ENCODE measurements around the gene SLC39A11. TPM values are rescaled to one million over a fixed set of nuclear protein-coding genes. Genes with fewer than 3 reads are reported as not detected.

The SLC39A11 gene
- total RNA-seq, 2 experiments from 2014 or later = 9.7 to 12.2 TPM

GRCh38 chr17:72609501-72609900 lies 483.0 kb downstream of the SLC39A11 start:
- Mint-ChIP-seq H3K27me3 (peaks cover 25% of the 10 kb centered on the region), H3K4me1 (ENCODE audit: low read depth) (no peaks in the 10 kb centered on the region), H3K27ac (no peak overlapping the region), H3K4me3 (no peak overlapping the region), H3K9me3 (peaks cover 9% of the 10 kb centered on the region), H3K36me3 (ENCODE audit: low read depth) (no peaks in the 10 kb centered on the region)
- Histone ChIP-seq H3K4me3 (ENCODE audit: low read length) (no peak overlapping the region), H3K9me3 (ENCODE audit: control insufficient read depth in 1 of 2, insufficient read depth in 1 of 2, low read length in 2 of 2) (peaks cover 3 to 6% of the 10 kb centered on the region in 2 experiments), H3K4me1 (ENCODE audit: insufficient read depth, low read length) (no peaks in the 10 kb centered on the region), H3K27ac (ENCODE audit: low read depth in 1 of 2, low read length in 2 of 2) (no peak overlapping the region), H3K27me3 (ENCODE audit: control insufficient read depth in 1 of 2, insufficient read depth in 2 of 2, low read length in 2 of 2) (no peaks in the 10 kb centered on the region), H3K36me3 (ENCODE audit: insufficient read depth, low read length) (no peaks in the 10 kb centered on the region)
- intact Hi-C loops (cut with DNase I, micrococcal nuclease) = no loop called here
- no peak for DNase-seq
- no peak for ATAC-seq (ENCODE audit: poor library complexity)
- ChIA-PET POLR2A (no interaction called here), CTCF (no interaction called here)
- no peak for TF ChIP-seq CTCF (IDR thresholded peaks at IDR 0.05)

GRCh38 chr17:72608436-72608835 lies 484.1 kb downstream of the SLC39A11 start:
- no peaks in the 10 kb centered on the region for H3K27me3 ChIP-seq (ENCODE audit: control insufficient read depth in 1 of 2, insufficient read depth in 2 of 2, low read length in 2 of 2)
- no peaks in the 10 kb centered on the region for H3K36me3 ChIP-seq (ENCODE audit: insufficient read depth, low read length)
- H3K36me3 Mint-ChIP-seq (ENCODE audit: low read depth) = no peaks in the 10 kb centered on the region
- ATAC-seq (ENCODE audit: poor library complexity) = no peak
- H3K4me1 Mint-ChIP-seq (ENCODE audit: low read depth) = no peaks in the 10 kb centered on the region
- peaks cover 9% of the 10 kb centered on the region for H3K9me3 Mint-ChIP-seq
- no peak for TF ChIP-seq CTCF (IDR thresholded peaks at IDR 0.05)
- intact Hi-C loops (cut with DNase I, micrococcal nuclease) = no loop called here
- peaks cover 25% of the 10 kb centered on the region for H3K27me3 Mint-ChIP-seq
- H3K27ac ChIP-seq (ENCODE audit: low read depth in 1 of 2, low read length in 2 of 2) = no peak overlapping the region
- no peak overlapping the region for H3K4me3 Mint-ChIP-seq
- H3K4me1 ChIP-seq (ENCODE audit: insufficient read depth, low read length) = no peaks in the 10 kb centered on the region
- peaks cover 4 to 6% of the 10 kb centered on the region in 2 experiments for H3K9me3 ChIP-seq (ENCODE audit: control insufficient read depth in 1 of 2, insufficient read depth in 1 of 2, low read length in 2 of 2)
- H3K4me3 ChIP-seq (ENCODE audit: low read length) = no peak overlapping the region
- CTCF ChIA-PET = no interaction called here
- no peak overlapping the region for H3K27ac Mint-ChIP-seq
- no peak for DNase-seq
- POLR2A ChIA-PET = no interaction called here

GRCh38 chr17:72606656-72607055 lies 485.8 kb downstream of the SLC39A11 start:
- Mint-ChIP-seq H3K27ac (no peak overlapping the region), H3K4me3 (no peak overlapping the region)
- POLR2A ChIA-PET = no interaction called here

More at GRCh38 chr17:72606656-72607055, 485.8 kb downstream of the SLC39A11 start:
- H3K27ac ChIP-seq (ENCODE audit: low read depth in 1 of 2, low read length in 2 of 2) = no peak overlapping the region
- DNase-seq = no peak
- H3K36me3 Mint-ChIP-seq (ENCODE audit: low read depth) = no peaks in the 10 kb centered on the region
- H3K27me3 Mint-ChIP-seq = peaks cover 22% of the 10 kb centered on the region
- CTCF ChIA-PET = no interaction called here
- peaks cover 0 to 3% of the 10 kb centered on the region in 2 experiments for H3K27me3 ChIP-seq (ENCODE audit: control insufficient read depth in 1 of 2, insufficient read depth in 2 of 2, low read length in 2 of 2)
- H3K4me3 ChIP-seq (ENCODE audit: low read length) = no peak overlapping the region
- no peaks in the 10 kb centered on the region for H3K4me1 ChIP-seq (ENCODE audit: insufficient read depth, low read length)
- ATAC-seq (ENCODE audit: poor library complexity) = no peak
- no peaks in the 10 kb centered on the region for H3K4me1 Mint-ChIP-seq (ENCODE audit: low read depth)
- no peaks in the 10 kb centered on the region for H3K36me3 ChIP-seq (ENCODE audit: insufficient read depth, low read length)
- peaks cover 9% of the 10 kb centered on the region for H3K9me3 Mint-ChIP-seq
- intact Hi-C loops (cut with DNase I, micrococcal nuclease) = no loop called here
- no peak for TF ChIP-seq CTCF (IDR thresholded peaks at IDR 0.05)
- peaks cover 4 to 6% of the 10 kb centered on the region in 2 experiments for H3K9me3 ChIP-seq (ENCODE audit: control insufficient read depth in 1 of 2, insufficient read depth in 1 of 2, low read length in 2 of 2)
